H1 (cell line): ENCODE measurements around the gene CASZ1. TPM values are rescaled to one million over a fixed set of nuclear protein-coding genes. Genes with fewer than 3 reads are reported as not detected.

ENCODE experiments used
- CTCF ChIA-PET: fragments of 300-600 bp; sonication (Branson Sonifier 250); formaldehyde crosslinking; loops from one replicate; lab custom pipeline; 2021; ENCODE audit not compliant: partially characterized antibody; lab: Charles Lee
- POLR2A ChIA-PET: fragments of 300-600 bp; sonication (Branson Sonifier 250); formaldehyde crosslinking; loops from one replicate; lab custom pipeline; 2021; ENCODE audit warnings: inconsistent platforms; ENCODE audit not compliant: partially characterized antibody; lab: Charles Lee
- DNase-seq, 2 experiments: peaks; one replicate each; pipeline versions ENCODE4 v3.0.0 to v3.0.0-alpha.2; 2010 to 2022; ENCODE audit warnings: low spot score in 2 of 2, low read depth in 1 of 2, mixed read lengths in 1 of 2
- FAIRE-seq: peaks from 2 replicates; lab custom pipeline; 2011; peaks lifted over from hg19 to GRCh38; lab: Jason Lieb, UNC
- H2AFZ ChIP-seq: 2 replicates; pipeline ENCODE4 v1.8.1; 2012; ENCODE audit warnings: low read length, inconsistent platforms
- H2AK5ac ChIP-seq: 2 replicates; pipeline ENCODE4 v1.6.1; 2013; ENCODE audit warnings: low read depth, low read length
- H2BK120ac ChIP-seq: replicated peaks from 2 replicates; pipeline ENCODE3; 2013; ENCODE audit warnings: low read depth, low read length, inconsistent platforms
- H2BK12ac ChIP-seq: 2 replicates; pipeline ENCODE4 v1.6.1; 2013; ENCODE audit warnings: low read depth, low read length
- H2BK15ac ChIP-seq: 2 replicates; pipeline ENCODE4 v1.6.1; 2013; ENCODE audit warnings: low read length
- H2BK20ac ChIP-seq: 2 replicates; pipeline ENCODE4 v1.6.1; 2013; ENCODE audit warnings: low read length
- H2BK5ac ChIP-seq: 2 replicates; pipeline ENCODE4 v1.6.1; 2013; ENCODE audit warnings: low read depth, low read length
- H3K14ac ChIP-seq: 2 replicates; pipeline ENCODE4 v1.6.1; 2013; ENCODE audit warnings: inconsistent platforms; ENCODE audit not compliant: insufficient read length
- H3K18ac ChIP-seq: 2 replicates; pipeline ENCODE4 v1.6.1; 2013; ENCODE audit warnings: low read length; ENCODE audit errors: extremely low read depth
- H3K23ac ChIP-seq: 2 replicates; pipeline ENCODE4 v1.6.1; 2013; ENCODE audit warnings: inconsistent platforms; ENCODE audit not compliant: insufficient read length
- H3K23me2 ChIP-seq: 2 replicates; pipeline ENCODE4 v1.6.1; 2013; ENCODE audit warnings: low read depth, low read length
- H3K27ac ChIP-seq: 2 replicates; pipeline ENCODE4 v1.6.1; 2011; ENCODE audit warnings: low read depth, low read length, inconsistent platforms
- H3K27me3 ChIP-seq, 4 experiments: replicated peaks in 1 of 4; 1 replicate in 1 of 4; 2 replicates in 3 of 4; pipeline versions ENCODE4 v1.6.1 to v1.8.1; 2011 to 2013; ENCODE audit warnings: low read length in 3 of 4, mild to moderate bottlenecking in 3 of 4, inconsistent platforms in 2 of 4, mixed read lengths in 2 of 4, moderate library complexity in 1 of 4; ENCODE audit not compliant: control insufficient read depth in 3 of 4, insufficient read depth in 3 of 4; ENCODE audit errors: extremely low read depth in 1 of 4
- H3K36me3 ChIP-seq, 4 experiments: 2 replicates each; pipeline versions ENCODE4 v1.6.1 to v1.8.1; 2011 to 2013; ENCODE audit warnings: mild to moderate bottlenecking in 4 of 4, low read length in 3 of 4, moderate library complexity in 2 of 4, control low read depth in 1 of 4, inconsistent platforms in 1 of 4; ENCODE audit not compliant: insufficient read depth in 4 of 4, control insufficient read depth in 2 of 4
- H3K4ac ChIP-seq: replicated peaks from 2 replicates; pipeline ENCODE3; 2013; ENCODE audit warnings: low read length, low read depth, mixed read lengths, inconsistent platforms; ENCODE audit not compliant: insufficient read length
- H3K4me1 ChIP-seq, 4 experiments: replicated peaks in 1 of 4; 1 replicate in 1 of 4; 2 replicates in 3 of 4; pipeline versions ENCODE4 v1.6.1 to v1.8.1; 2011 to 2013; ENCODE audit warnings: low read length in 3 of 4, inconsistent platforms in 2 of 4, mixed read lengths in 1 of 4; ENCODE audit not compliant: insufficient read depth in 4 of 4, control insufficient read depth in 3 of 4
- H3K4me2 ChIP-seq, 2 experiments: 2 replicates each; pipeline versions ENCODE4 v1.6.1 to v1.8.1; 2011 to 2013; ENCODE audit warnings: low read depth in 2 of 2, low read length in 2 of 2, control low read depth in 1 of 2, inconsistent platforms in 1 of 2, mild to moderate bottlenecking in 1 of 2; ENCODE audit not compliant: insufficient read depth in 1 of 2
- H3K4me3 ChIP-seq, 4 experiments: fragments of 200-600, 300-600 bp in 1 of 4; sonication (generic), shearing (Covaris generic), sonication (Bioruptor Twin) in 1 of 4; 2 replicates each; pipeline versions ENCODE4 v1.5.1 to v1.8.1; 2011 to 2016; ENCODE audit warnings: low read length in 4 of 4, low read depth in 3 of 4, control low read depth in 2 of 4, inconsistent platforms in 2 of 4, mild to moderate bottlenecking in 2 of 4, mixed read lengths in 1 of 4, moderate library complexity in 1 of 4; ENCODE audit not compliant: insufficient read depth in 2 of 4; ENCODE audit errors: extremely low read depth in 1 of 4
- H3K56ac ChIP-seq: replicated peaks from 2 replicates; pipeline ENCODE3; 2013; ENCODE audit warnings: low read depth, mild to moderate bottlenecking, mixed read lengths, low read length, inconsistent platforms; ENCODE audit not compliant: insufficient read length
- H3K79me1 ChIP-seq: 2 replicates; pipeline ENCODE4 v1.6.1; 2013; ENCODE audit warnings: low read depth, low read length, control low read depth
- H3K79me2 ChIP-seq, 2 experiments: 2 replicates each; pipeline versions ENCODE4 v1.6.1 to v1.8.1; 2012 to 2013; ENCODE audit warnings: low read length in 2 of 2, mild to moderate bottlenecking in 2 of 2, inconsistent platforms in 1 of 2; ENCODE audit not compliant: insufficient read depth in 2 of 2, control insufficient read depth in 1 of 2
- H3K9ac ChIP-seq, 4 experiments: replicated peaks in 1 of 4; 1 replicate in 1 of 4; 2 replicates in 3 of 4; pipeline versions ENCODE4 v1.6.1 to v1.8.1; 2011 to 2013; ENCODE audit warnings: low read depth in 3 of 4, low read length in 3 of 4, control low read depth in 2 of 4, mild to moderate bottlenecking in 2 of 4, moderate library complexity in 2 of 4, inconsistent platforms in 1 of 4; ENCODE audit errors: extremely low read depth in 1 of 4
- H3K9me3 ChIP-seq, 2 experiments: 2 replicates each; pipeline versions ENCODE4 v1.6.1 to v1.8.1; 2012 to 2013; ENCODE audit warnings: mild to moderate bottlenecking in 2 of 2, moderate library complexity in 2 of 2, control low read depth in 1 of 2, inconsistent platforms in 1 of 2, low read depth in 1 of 2, low read length in 1 of 2, mixed read lengths in 1 of 2; ENCODE audit not compliant: insufficient read depth in 2 of 2
- H4K20me1 ChIP-seq, 2 experiments: replicated peaks in 1 of 2; 2 replicates each; pipeline versions ENCODE3 to v1.8.1; 2011 to 2013; ENCODE audit warnings: inconsistent platforms in 2 of 2, low read length in 2 of 2, mild to moderate bottlenecking in 1 of 2; ENCODE audit not compliant: insufficient read depth in 2 of 2, control insufficient read depth in 1 of 2
- H4K5ac ChIP-seq: 2 replicates; pipeline ENCODE4 v1.6.1; 2013; ENCODE audit warnings: low read length, low read depth, mixed read lengths, inconsistent platforms; ENCODE audit not compliant: insufficient read length
- H4K8ac ChIP-seq: 2 replicates; pipeline ENCODE4 v1.8.0; 2013; ENCODE audit warnings: mild to moderate bottlenecking, moderate library complexity, low read length, inconsistent platforms; ENCODE audit not compliant: insufficient read depth; ENCODE audit errors: extremely low read depth
- H4K91ac ChIP-seq: replicated peaks from 2 replicates; pipeline ENCODE3; 2013; ENCODE audit warnings: low read length, mixed read lengths, inconsistent platforms; ENCODE audit not compliant: insufficient read length
- BACH1 ChIP-seq: IDR thresholded peaks from 2 replicates; pipeline ENCODE4 v1.6.1; 2012; ENCODE audit warnings: low read length, improper control_type of control experiment
- CREB1 ChIP-seq: IDR thresholded peaks from 2 replicates; pipeline ENCODE4 v1.6.1; 2012; ENCODE audit warnings: inconsistent platforms
- CTCF ChIP-seq, 3 experiments: IDR thresholded peaks; 1 replicate in 2 of 3; 2 replicates in 1 of 3; pipeline versions ENCODE4 v1.5.1 to v1.6.1; 2011; ENCODE audit warnings: low read length in 3 of 3, mild to moderate bottlenecking in 3 of 3, inconsistent platforms in 2 of 3, low read depth in 1 of 3, moderate library complexity in 1 of 3; ENCODE audit not compliant: insufficient read depth in 1 of 3; ENCODE audit errors: control extremely low read depth in 1 of 3
- KDM1A ChIP-seq: fragments of 200-600, 300-600 bp; sonication (generic); IDR thresholded peaks from 2 replicates; pipeline ENCODE4 v1.7.1; 2016; ENCODE audit warnings: mild to moderate bottlenecking, low read length, borderline replicate concordance
- MAX ChIP-seq: IDR thresholded peaks from 2 replicates; pipeline ENCODE4 v1.6.1; 2012; ENCODE audit warnings: inconsistent platforms
- YY1 ChIP-seq: IDR thresholded peaks from 2 replicates; pipeline ENCODE4 v1.6.1; 2011; ENCODE audit warnings: low read depth, mild to moderate bottlenecking, low read length
- WGBS, 2 experiments: shearing (Covaris generic) in 1 of 2; methylation state at CpG; one replicate each; pipeline versions ENCODE4 v1.1.6 to v1.1.7; 2013 to 2015; ENCODE audit warnings: low lambda C conversion rate in 2 of 2, mixed read lengths in 2 of 2, inconsistent platforms in 1 of 2, low coverage in 1 of 2, missing lambda C conversion rate in 1 of 2; ENCODE audit not compliant: insufficient replicate concordance in 2 of 2, insufficient coverage in 1 of 2, insufficient read length in 1 of 2; ENCODE audit errors: extremely low coverage in 1 of 2, missing lambda C conversion rate in 1 of 2; 5-methylcytosine and 5-hydroxymethylcytosine counted together
- polyA plus RNA-seq, 7 experiments: library from polyadenylated mRNA; depleted of rRNA in 3 of 7; stranded (reverse) in 5 of 7; unstranded in 2 of 7; fragments of >200 nt in 5 of 7; fragments of 200-250 nt in 2 of 7; gene quantifications; 1 replicate in 5 of 7; 2 replicates in 1 of 7; 4 replicates in 1 of 7; pipeline versions ENCODE4 v1.2.1 to v1.2.3, GENCODE V29; 2011 to 2013; ENCODE audit warnings: missing spikeins in 2 of 7, mixed read lengths in 2 of 7
- total RNA-seq: library from RNA; stranded (reverse); fragmentation: NEBNext Ultra II Directional; extraction: Animal tissue kit (Norgen Biotek cat#: 25700); gene quantifications from 2 replicates; pipeline ENCODE4 v1.2.1, GENCODE V29; 2021

The CASZ1 gene
- total and polyA plus RNA-seq, 2 of the 8 experiments (the other 6 are each of a cell fraction or from before 2014, with no cell fraction given), result 4.4 to 7.7 TPM

- H3K4me1 ChIP-seq, result peaks cover 0 to 11% (median 7%) of the 10 kb centered on the region in 4 experiments; a peak in 6 of 7 replicates
- 0 out of 2 replicates have a peak overlapping the region, but pooled peaks have one; percentile 60 for H2BK12ac ChIP-seq
- DNase-seq, result peak in 1 of 2 experiments; percentile 63
- no peak overlapping the region for H2BK120ac ChIP-seq
- H3K23me2 ChIP-seq, result no peaks in the 10 kb centered on the region
- no peak overlapping the region for H4K5ac ChIP-seq
- H3K27me3 ChIP-seq, result no peaks in the 10 kb centered on the region
- 63% methylated on average over 17 of the region's 31 CpGs; no CpG with 5 or more reads in 1 of the 2 experiments for WGBS, 2 experiments
- H4K91ac ChIP-seq, result no peak overlapping the region
- peak overlapping the region; percentile 49; the same call in 1 of the 2 replicates for H3K27ac ChIP-seq
- H3K36me3 ChIP-seq, result no peaks in the 10 kb centered on the region
- H3K14ac ChIP-seq, result no peak overlapping the region
- no peaks in the 10 kb centered on the region for H3K79me2 ChIP-seq
- no peak overlapping the region for H3K4ac ChIP-seq
- no peak overlapping the region for H3K56ac ChIP-seq
- H3K9ac ChIP-seq, result no peak overlapping the region
- no peak overlapping the region for H2BK15ac ChIP-seq
- no peak overlapping the region for H2BK20ac ChIP-seq
- H4K20me1 ChIP-seq, result no peaks in the 10 kb centered on the region
- peak overlapping the region in 1 of 2 experiments; percentile 33; a peak in 1 of 4 replicates for H3K4me2 ChIP-seq
- H2BK5ac ChIP-seq, result no peak overlapping the region
- H3K18ac ChIP-seq, result no peak overlapping the region
- no peak overlapping the region for H2AFZ ChIP-seq
- ChIA-PET CTCF (interaction anchor here (0.7 to 2.1 kb wide), 8 partner anchors 10 to 172 kb away, joined by 3 to 6 read pairs (median 4); no protein-coding TSS in a partner anchor), POLR2A (no interaction called here)
- H3K79me1 ChIP-seq, result no peaks in the 10 kb centered on the region
- TF ChIP-seq KDM1A, result no peak
- peak; percentile 10; the same call in 1 of the 2 replicates for TF ChIP-seq MAX
- no peak for TF ChIP-seq YY1
- TF ChIP-seq CREB1, result no peak
- no peak for TF ChIP-seq BACH1
- no peak for TF ChIP-seq CTCF (IDR thresholded peaks at IDR 0.05; ENCODE audit: control extremely low read depth in 1 of 3, insufficient read depth in 1 of 3, low read depth in 1 of 3, low read length in 3 of 3)
- peak overlapping the region; percentile 63; the same call in 1 of the 2 replicates for H4K8ac ChIP-seq
- H3K9me3 ChIP-seq, result no peaks in the 10 kb centered on the region
- H3K23ac ChIP-seq, result no peak overlapping the region
- H2AK5ac ChIP-seq, result no peak overlapping the region
- no peak overlapping the region for H3K4me3 ChIP-seq
- no peak for FAIRE-seq
These were observed 67.6 kb downstream of the CASZ1 start for GRCh38 chr1:10728595-10729410.
